H1 (cell line): ENCODE results near the gene DNER. TPM values are rescaled to one million over a fixed set of nuclear protein-coding genes. Genes with fewer than 3 reads are reported as not detected.

ENCODE experiments used
- CTCF ChIA-PET: fragments of 300-600 bp; sonication (Branson Sonifier 250); formaldehyde crosslinking; loops from one replicate; lab custom pipeline; 2021; ENCODE audit not compliant: partially characterized antibody; lab: Charles Lee
- POLR2A ChIA-PET: fragments of 300-600 bp; sonication (Branson Sonifier 250); formaldehyde crosslinking; loops from one replicate; lab custom pipeline; 2021; ENCODE audit warnings: inconsistent platforms; ENCODE audit not compliant: partially characterized antibody; lab: Charles Lee
- DNase-seq, 2 experiments: peaks; one replicate each; pipeline versions ENCODE4 v3.0.0 to v3.0.0-alpha.2; 2010 to 2022; ENCODE audit warnings: low spot score in 2 of 2, low read depth in 1 of 2, mixed read lengths in 1 of 2
- FAIRE-seq: peaks from 2 replicates; lab custom pipeline; 2011; peaks lifted over from hg19 to GRCh38; lab: Jason Lieb, UNC
- H2AFZ ChIP-seq: 2 replicates; pipeline ENCODE4 v1.8.1; 2012; ENCODE audit warnings: low read length, inconsistent platforms
- H2AK5ac ChIP-seq: 2 replicates; pipeline ENCODE4 v1.6.1; 2013; ENCODE audit warnings: low read depth, low read length
- H2BK120ac ChIP-seq: replicated peaks from 2 replicates; pipeline ENCODE3; 2013; ENCODE audit warnings: low read depth, low read length, inconsistent platforms
- H2BK12ac ChIP-seq: 2 replicates; pipeline ENCODE4 v1.6.1; 2013; ENCODE audit warnings: low read depth, low read length
- H2BK15ac ChIP-seq: 2 replicates; pipeline ENCODE4 v1.6.1; 2013; ENCODE audit warnings: low read length
- H2BK20ac ChIP-seq: 2 replicates; pipeline ENCODE4 v1.6.1; 2013; ENCODE audit warnings: low read length
- H2BK5ac ChIP-seq: 2 replicates; pipeline ENCODE4 v1.6.1; 2013; ENCODE audit warnings: low read depth, low read length
- H3K14ac ChIP-seq: 2 replicates; pipeline ENCODE4 v1.6.1; 2013; ENCODE audit warnings: inconsistent platforms; ENCODE audit not compliant: insufficient read length
- H3K18ac ChIP-seq: 2 replicates; pipeline ENCODE4 v1.6.1; 2013; ENCODE audit warnings: low read length; ENCODE audit errors: extremely low read depth
- H3K23ac ChIP-seq: 2 replicates; pipeline ENCODE4 v1.6.1; 2013; ENCODE audit warnings: inconsistent platforms; ENCODE audit not compliant: insufficient read length
- H3K23me2 ChIP-seq: 2 replicates; pipeline ENCODE4 v1.6.1; 2013; ENCODE audit warnings: low read depth, low read length
- H3K27ac ChIP-seq: 2 replicates; pipeline ENCODE4 v1.6.1; 2011; ENCODE audit warnings: low read depth, low read length, inconsistent platforms
- H3K27me3 ChIP-seq, 4 experiments: replicated peaks in 1 of 4; 1 replicate in 1 of 4; 2 replicates in 3 of 4; pipeline versions ENCODE4 v1.6.1 to v1.8.1; 2011 to 2013; ENCODE audit warnings: low read length in 3 of 4, mild to moderate bottlenecking in 3 of 4, inconsistent platforms in 2 of 4, mixed read lengths in 2 of 4, moderate library complexity in 1 of 4; ENCODE audit not compliant: control insufficient read depth in 3 of 4, insufficient read depth in 3 of 4; ENCODE audit errors: extremely low read depth in 1 of 4
- H3K36me3 ChIP-seq, 4 experiments: 2 replicates each; pipeline versions ENCODE4 v1.6.1 to v1.8.1; 2011 to 2013; ENCODE audit warnings: mild to moderate bottlenecking in 4 of 4, low read length in 3 of 4, moderate library complexity in 2 of 4, control low read depth in 1 of 4, inconsistent platforms in 1 of 4; ENCODE audit not compliant: insufficient read depth in 4 of 4, control insufficient read depth in 2 of 4
- H3K4ac ChIP-seq: replicated peaks from 2 replicates; pipeline ENCODE3; 2013; ENCODE audit warnings: low read length, low read depth, mixed read lengths, inconsistent platforms; ENCODE audit not compliant: insufficient read length
- H3K4me1 ChIP-seq, 4 experiments: replicated peaks in 1 of 4; 1 replicate in 1 of 4; 2 replicates in 3 of 4; pipeline versions ENCODE4 v1.6.1 to v1.8.1; 2011 to 2013; ENCODE audit warnings: low read length in 3 of 4, inconsistent platforms in 2 of 4, mixed read lengths in 1 of 4; ENCODE audit not compliant: insufficient read depth in 4 of 4, control insufficient read depth in 3 of 4
- H3K4me2 ChIP-seq, 2 experiments: 2 replicates each; pipeline versions ENCODE4 v1.6.1 to v1.8.1; 2011 to 2013; ENCODE audit warnings: low read depth in 2 of 2, low read length in 2 of 2, control low read depth in 1 of 2, inconsistent platforms in 1 of 2, mild to moderate bottlenecking in 1 of 2; ENCODE audit not compliant: insufficient read depth in 1 of 2
- H3K4me3 ChIP-seq, 4 experiments: fragments of 200-600, 300-600 bp in 1 of 4; sonication (generic), shearing (Covaris generic), sonication (Bioruptor Twin) in 1 of 4; 2 replicates each; pipeline versions ENCODE4 v1.5.1 to v1.8.1; 2011 to 2016; ENCODE audit warnings: low read length in 4 of 4, low read depth in 3 of 4, control low read depth in 2 of 4, inconsistent platforms in 2 of 4, mild to moderate bottlenecking in 2 of 4, mixed read lengths in 1 of 4, moderate library complexity in 1 of 4; ENCODE audit not compliant: insufficient read depth in 2 of 4; ENCODE audit errors: extremely low read depth in 1 of 4
- H3K56ac ChIP-seq: replicated peaks from 2 replicates; pipeline ENCODE3; 2013; ENCODE audit warnings: low read depth, mild to moderate bottlenecking, mixed read lengths, low read length, inconsistent platforms; ENCODE audit not compliant: insufficient read length
- H3K79me1 ChIP-seq: 2 replicates; pipeline ENCODE4 v1.6.1; 2013; ENCODE audit warnings: low read depth, low read length, control low read depth
- H3K79me2 ChIP-seq, 2 experiments: 2 replicates each; pipeline versions ENCODE4 v1.6.1 to v1.8.1; 2012 to 2013; ENCODE audit warnings: low read length in 2 of 2, mild to moderate bottlenecking in 2 of 2, inconsistent platforms in 1 of 2; ENCODE audit not compliant: insufficient read depth in 2 of 2, control insufficient read depth in 1 of 2
- H3K9ac ChIP-seq, 4 experiments: replicated peaks in 1 of 4; 1 replicate in 1 of 4; 2 replicates in 3 of 4; pipeline versions ENCODE4 v1.6.1 to v1.8.1; 2011 to 2013; ENCODE audit warnings: low read depth in 3 of 4, low read length in 3 of 4, control low read depth in 2 of 4, mild to moderate bottlenecking in 2 of 4, moderate library complexity in 2 of 4, inconsistent platforms in 1 of 4; ENCODE audit errors: extremely low read depth in 1 of 4
- H3K9me3 ChIP-seq, 2 experiments: 2 replicates each; pipeline versions ENCODE4 v1.6.1 to v1.8.1; 2012 to 2013; ENCODE audit warnings: mild to moderate bottlenecking in 2 of 2, moderate library complexity in 2 of 2, control low read depth in 1 of 2, inconsistent platforms in 1 of 2, low read depth in 1 of 2, low read length in 1 of 2, mixed read lengths in 1 of 2; ENCODE audit not compliant: insufficient read depth in 2 of 2
- H4K20me1 ChIP-seq, 2 experiments: replicated peaks in 1 of 2; 2 replicates each; pipeline versions ENCODE3 to v1.8.1; 2011 to 2013; ENCODE audit warnings: inconsistent platforms in 2 of 2, low read length in 2 of 2, mild to moderate bottlenecking in 1 of 2; ENCODE audit not compliant: insufficient read depth in 2 of 2, control insufficient read depth in 1 of 2
- H4K5ac ChIP-seq: 2 replicates; pipeline ENCODE4 v1.6.1; 2013; ENCODE audit warnings: low read length, low read depth, mixed read lengths, inconsistent platforms; ENCODE audit not compliant: insufficient read length
- H4K8ac ChIP-seq: 2 replicates; pipeline ENCODE4 v1.8.0; 2013; ENCODE audit warnings: mild to moderate bottlenecking, moderate library complexity, low read length, inconsistent platforms; ENCODE audit not compliant: insufficient read depth; ENCODE audit errors: extremely low read depth
- H4K91ac ChIP-seq: replicated peaks from 2 replicates; pipeline ENCODE3; 2013; ENCODE audit warnings: low read length, mixed read lengths, inconsistent platforms; ENCODE audit not compliant: insufficient read length
- ATF3 ChIP-seq: IDR thresholded peaks from 2 replicates; pipeline ENCODE4 v1.6.1; 2011; ENCODE audit warnings: low read depth, mild to moderate bottlenecking, low read length; ENCODE audit not compliant: insufficient read depth
- BRCA1 ChIP-seq: IDR thresholded peaks from 2 replicates; pipeline ENCODE4 v1.6.1; 2012; ENCODE audit warnings: low read depth, low read length, improper control_type of control experiment
- CBX8 ChIP-seq: fragments of 300-800, 300-1000 bp; sonication (generic); IDR thresholded peaks from 2 replicates; pipeline ENCODE4 v1.7.1; 2016; ENCODE audit warnings: low read depth, low read length, borderline replicate concordance
- EZH2 ChIP-seq: fragments of 200-600 bp; sonication (generic); IDR thresholded peaks from 2 replicates; pipeline ENCODE4 v1.7.1; 2012; ENCODE audit warnings: low read depth, mild to moderate bottlenecking, moderate library complexity, low read length, inconsistent platforms; ENCODE audit not compliant: severe bottlenecking
- GTF2F1 ChIP-seq: IDR thresholded peaks from 2 replicates; pipeline ENCODE4 v1.6.1; 2012; ENCODE audit warnings: low read depth, low read length, improper control_type of control experiment, borderline replicate concordance
- JUN ChIP-seq: IDR thresholded peaks from 2 replicates; pipeline ENCODE4 v1.6.1; 2011; ENCODE audit warnings: low read depth, mild to moderate bottlenecking, improper control_type of control experiment, low read length
- POU5F1 ChIP-seq: IDR thresholded peaks from 2 replicates; pipeline ENCODE4 v1.6.1; 2011; ENCODE audit warnings: low read depth, mild to moderate bottlenecking, low read length, moderate library complexity
- RAD21 ChIP-seq, 2 experiments: IDR thresholded peaks in 1 of 2; conservative IDR thresholded peaks in 1 of 2; 2 replicates each; pipeline ENCODE4 v1.6.1; 2011; ENCODE audit warnings: low read depth in 2 of 2, low read length in 2 of 2, improper control_type of control experiment in 1 of 2, inconsistent platforms in 1 of 2, mild to moderate bottlenecking in 1 of 2, moderate library complexity in 1 of 2
- RBBP5 ChIP-seq: IDR thresholded peaks from 2 replicates; pipeline ENCODE4 v1.7.1; 2012; ENCODE audit warnings: low read depth, mild to moderate bottlenecking, inconsistent platforms, low read length, moderate library complexity, borderline replicate concordance
- SAP30 ChIP-seq: fragments of 300-600 bp; sonication (generic); IDR thresholded peaks from 2 replicates; pipeline ENCODE4 v1.7.1; 2012; ENCODE audit warnings: low read length, moderate library complexity, mild to moderate bottlenecking, inconsistent platforms; ENCODE audit not compliant: insufficient read depth, insufficient replicate concordance
- SIN3A ChIP-seq, 2 experiments: IDR thresholded peaks in 1 of 2; conservative IDR thresholded peaks in 1 of 2; 2 replicates each; pipeline ENCODE4 v1.6.1; 2011 to 2012; ENCODE audit warnings: low read length in 2 of 2, improper control_type of control experiment in 1 of 2, low read depth in 1 of 2, mild to moderate bottlenecking in 1 of 2
- SP4 ChIP-seq: IDR thresholded peaks from 2 replicates; pipeline ENCODE4 v1.6.1; 2012; ENCODE audit warnings: low read length, inconsistent platforms
- WGBS, 2 experiments: shearing (Covaris generic) in 1 of 2; methylation state at CpG; one replicate each; pipeline versions ENCODE4 v1.1.6 to v1.1.7; 2013 to 2015; ENCODE audit warnings: low lambda C conversion rate in 2 of 2, mixed read lengths in 2 of 2, inconsistent platforms in 1 of 2, low coverage in 1 of 2, missing lambda C conversion rate in 1 of 2; ENCODE audit not compliant: insufficient replicate concordance in 2 of 2, insufficient coverage in 1 of 2, insufficient read length in 1 of 2; ENCODE audit errors: extremely low coverage in 1 of 2, missing lambda C conversion rate in 1 of 2; 5-methylcytosine and 5-hydroxymethylcytosine counted together
- polyA plus RNA-seq, 7 experiments: library from polyadenylated mRNA; depleted of rRNA in 3 of 7; stranded (reverse) in 5 of 7; unstranded in 2 of 7; fragments of >200 nt in 5 of 7; fragments of 200-250 nt in 2 of 7; gene quantifications; 1 replicate in 5 of 7; 2 replicates in 1 of 7; 4 replicates in 1 of 7; pipeline versions ENCODE4 v1.2.1 to v1.2.3, GENCODE V29; 2011 to 2013; ENCODE audit warnings: missing spikeins in 2 of 7, mixed read lengths in 2 of 7
- total RNA-seq: library from RNA; stranded (reverse); fragmentation: NEBNext Ultra II Directional; extraction: Animal tissue kit (Norgen Biotek cat#: 25700); gene quantifications from 2 replicates; pipeline ENCODE4 v1.2.1, GENCODE V29; 2021

Gene DNER
- total and polyA plus RNA-seq, 2 of the 8 experiments (the other 6 are each of a cell fraction or from before 2014, with no cell fraction given): 6.8 to 16.3 TPM

- H3K79me2 ChIP-seq: no peaks in the 10 kb centered on the region
- H3K36me3 ChIP-seq: no peaks in the 10 kb centered on the region
- H2BK20ac ChIP-seq: no peak overlapping the region
- no peak overlapping the region for H2BK5ac ChIP-seq
- H3K27ac ChIP-seq: no peak overlapping the region
- H4K5ac ChIP-seq: no peak overlapping the region
- H3K23ac ChIP-seq: no peak overlapping the region
- no peaks in the 10 kb centered on the region for H3K27me3 ChIP-seq
- no peak overlapping the region for H2BK15ac ChIP-seq
- no peaks in the 10 kb centered on the region for H3K79me1 ChIP-seq
- H2AFZ ChIP-seq: no peak overlapping the region
- DNase-seq (no peak), FAIRE-seq (no peak)
- WGBS, 2 experiments: 99% methylated on average over 6 of the region's 6 CpGs; no CpG with 5 or more reads in 1 of the 2 experiments
- H3K4me3 ChIP-seq: no peak overlapping the region
- H3K18ac ChIP-seq: no peak overlapping the region
- no peak overlapping the region for H3K4me2 ChIP-seq
- POLR2A ChIA-PET: no interaction called here
- no peak overlapping the region for H4K91ac ChIP-seq
- H3K56ac ChIP-seq: no peak overlapping the region
- TF ChIP-seq SP4 (no peak), EZH2 (no peak), SIN3A (conservative IDR thresholded peaks at IDR 0.05 in 1 of 2, IDR thresholded peaks at IDR 0.05 in 1 of 2; ENCODE audit: low read depth in 1 of 2, low read length in 2 of 2) (no peak), RAD21 (IDR thresholded peaks at IDR 0.05 in 1 of 2, conservative IDR thresholded peaks at IDR 0.05 in 1 of 2; ENCODE audit: low read depth in 2 of 2, low read length in 2 of 2) (no peak), ATF3 (no peak), RBBP5 (no peak), SAP30 (no peak), CBX8 (no peak), BRCA1 (no peak), POU5F1 (no peak), GTF2F1 (no peak), JUN (no peak)
- peaks cover 0 to 6% (median 0%) of the 10 kb centered on the region in 4 experiments; a peak in 2 of 7 replicates for H3K4me1 ChIP-seq
- no peak overlapping the region for H3K4ac ChIP-seq
- no peak overlapping the region for H2BK12ac ChIP-seq
- H4K20me1 ChIP-seq: no peaks in the 10 kb centered on the region
- no peaks in the 10 kb centered on the region for H3K9me3 ChIP-seq
- no peak overlapping the region for H3K14ac ChIP-seq
- H2BK120ac ChIP-seq: no peak overlapping the region
- H3K23me2 ChIP-seq: no peaks in the 10 kb centered on the region; the same call in 1 of the 2 replicates
- no peak overlapping the region for H4K8ac ChIP-seq
- H3K9ac ChIP-seq: no peak overlapping the region
- peak overlapping the region; percentile 34; the same call in 1 of the 2 replicates for H2AK5ac ChIP-seq
- CTCF ChIA-PET: interaction anchor here (0.6 to 2.0 kb wide), 2 partner anchors 8 to 92 kb away, joined by 3 to 9 read pairs; no protein-coding TSS in a partner anchor
These were observed 12.6 kb downstream of the DNER start for GRCh38 chr2:229701716-229702115.
